WERI-Rb-1 (cell line): Measurements from ENCODE around the gene PIR.

Source experiments
- DNase-seq: peaks from one replicate; pipeline ENCODE4 v3.0.0-alpha.2; 2020
- H3K27ac ChIP-seq: fragments of 250-450 bp; sonication (Bioruptor Pico); 2 replicates; pipeline ENCODE4 v1.5.1; 2020; ENCODE audit warnings: mild to moderate bottlenecking, moderate library complexity
- H3K27me3 ChIP-seq: fragments of 250-450 bp; sonication (Bioruptor Pico); 2 replicates; pipeline ENCODE4 v1.5.1; 2021; ENCODE audit warnings: mild to moderate bottlenecking, low read depth, moderate library complexity; ENCODE audit not compliant: insufficient read depth, severe bottlenecking
- H3K36me3 ChIP-seq: fragments of 250-450 bp; sonication (Bioruptor Pico); 2 replicates; pipeline ENCODE4 v1.5.1; 2020; ENCODE audit warnings: mild to moderate bottlenecking, moderate library complexity
- H3K4me3 ChIP-seq: 2 replicates; pipeline ENCODE4 v1.5.1; 2011; ENCODE audit warnings: low read depth, mild to moderate bottlenecking, control low read depth, low read length
- H3K9me3 ChIP-seq: fragments of 250-450 bp; sonication (Bioruptor Pico); 2 replicates; pipeline ENCODE4 v1.5.1; 2021; ENCODE audit warnings: mild to moderate bottlenecking, moderate library complexity; ENCODE audit not compliant: severe bottlenecking
- TF ChIP-seq, protein P1 (sequence below): IDR thresholded peaks from 2 replicates; pipeline ENCODE4 v1.5.1; 2011; ENCODE audit warnings: low read depth, mild to moderate bottlenecking, control low read depth, inconsistent platforms, low read length

Gene PIR

DNA sequence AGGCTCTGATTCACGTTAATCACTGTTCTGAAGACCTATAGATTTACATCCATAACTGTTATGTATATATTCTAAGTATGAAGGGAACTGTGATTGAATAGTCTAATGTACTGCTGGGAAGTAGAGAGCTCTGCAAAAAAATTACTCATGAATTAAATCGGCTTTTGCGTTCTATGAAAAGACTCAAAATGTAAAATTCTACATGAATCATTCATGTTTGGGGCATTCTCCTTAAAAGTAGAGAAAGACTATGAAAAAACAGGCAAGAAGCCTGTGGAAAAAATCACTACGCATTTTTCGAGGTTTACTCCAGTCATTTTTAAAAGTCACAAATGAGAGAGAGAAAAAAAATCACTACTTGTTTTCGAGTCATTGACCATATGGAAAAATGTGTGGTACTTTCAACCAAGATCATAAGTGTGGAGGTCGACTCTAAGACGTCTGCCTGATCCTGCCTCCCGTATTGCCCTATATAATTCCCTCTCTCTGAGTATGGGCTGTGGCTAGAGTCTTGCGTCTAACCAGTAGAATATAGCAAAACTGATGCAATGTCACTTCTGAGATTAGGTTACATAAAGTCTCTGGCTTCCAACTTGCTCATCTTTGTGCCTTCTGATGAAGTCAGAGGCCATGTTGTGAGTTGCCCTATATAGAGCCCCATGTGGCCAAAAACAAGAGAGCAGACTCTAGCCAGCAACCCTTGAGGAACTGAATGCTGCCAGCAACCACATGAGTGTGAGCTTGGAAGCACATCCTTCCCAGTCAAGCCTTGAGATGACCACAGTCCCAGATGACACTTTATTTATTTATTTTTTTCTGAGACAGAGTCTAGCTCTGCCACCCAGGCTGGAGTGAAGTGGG is 76.8 kb downstream of the PIR start:
- H3K27ac ChIP-seq: no peak overlapping the region
- H3K27me3 ChIP-seq: peaks cover 10% of the 10 kb centered on the region
- H3K4me3 ChIP-seq: no peak overlapping the region
- H3K36me3 ChIP-seq: no peaks in the 10 kb centered on the region
- TF ChIP-seq, protein P1, sequence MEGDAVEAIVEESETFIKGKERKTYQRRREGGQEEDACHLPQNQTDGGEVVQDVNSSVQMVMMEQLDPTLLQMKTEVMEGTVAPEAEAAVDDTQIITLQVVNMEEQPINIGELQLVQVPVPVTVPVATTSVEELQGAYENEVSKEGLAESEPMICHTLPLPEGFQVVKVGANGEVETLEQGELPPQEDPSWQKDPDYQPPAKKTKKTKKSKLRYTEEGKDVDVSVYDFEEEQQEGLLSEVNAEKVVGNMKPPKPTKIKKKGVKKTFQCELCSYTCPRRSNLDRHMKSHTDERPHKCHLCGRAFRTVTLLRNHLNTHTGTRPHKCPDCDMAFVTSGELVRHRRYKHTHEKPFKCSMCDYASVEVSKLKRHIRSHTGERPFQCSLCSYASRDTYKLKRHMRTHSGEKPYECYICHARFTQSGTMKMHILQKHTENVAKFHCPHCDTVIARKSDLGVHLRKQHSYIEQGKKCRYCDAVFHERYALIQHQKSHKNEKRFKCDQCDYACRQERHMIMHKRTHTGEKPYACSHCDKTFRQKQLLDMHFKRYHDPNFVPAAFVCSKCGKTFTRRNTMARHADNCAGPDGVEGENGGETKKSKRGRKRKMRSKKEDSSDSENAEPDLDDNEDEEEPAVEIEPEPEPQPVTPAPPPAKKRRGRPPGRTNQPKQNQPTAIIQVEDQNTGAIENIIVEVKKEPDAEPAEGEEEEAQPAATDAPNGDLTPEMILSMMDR: no peak
- DNase-seq: no peak
- no peaks in the 10 kb centered on the region for H3K9me3 ChIP-seq

DNA sequence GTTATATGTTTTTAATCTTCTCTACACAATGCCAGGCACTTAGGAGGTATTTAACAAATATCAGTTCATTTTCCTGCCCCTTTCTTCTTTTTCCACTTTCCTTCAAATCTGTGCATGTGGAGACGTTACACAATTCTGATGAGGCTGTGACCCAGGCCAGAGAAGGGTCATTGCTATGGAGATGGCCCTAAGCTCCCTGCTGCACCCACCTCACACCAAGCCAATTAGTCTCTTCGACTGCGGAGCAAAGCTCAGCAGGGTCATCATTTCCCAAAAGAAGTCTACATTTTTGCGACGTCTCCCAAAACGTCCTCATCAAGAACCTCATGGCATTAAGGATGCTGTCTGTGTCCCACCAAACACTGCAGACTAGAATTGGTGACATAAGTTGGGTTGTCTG is 80.0 kb downstream of the PIR start:
- no peak for DNase-seq
- Histone ChIP-seq H3K27ac (no peak overlapping the region), H3K27me3 (peaks cover 13% of the 10 kb centered on the region), H3K4me3 (no peak overlapping the region), H3K9me3 (no peaks in the 10 kb centered on the region), H3K36me3 (no peaks in the 10 kb centered on the region)
- TF ChIP-seq, protein P1: no peak

DNA sequence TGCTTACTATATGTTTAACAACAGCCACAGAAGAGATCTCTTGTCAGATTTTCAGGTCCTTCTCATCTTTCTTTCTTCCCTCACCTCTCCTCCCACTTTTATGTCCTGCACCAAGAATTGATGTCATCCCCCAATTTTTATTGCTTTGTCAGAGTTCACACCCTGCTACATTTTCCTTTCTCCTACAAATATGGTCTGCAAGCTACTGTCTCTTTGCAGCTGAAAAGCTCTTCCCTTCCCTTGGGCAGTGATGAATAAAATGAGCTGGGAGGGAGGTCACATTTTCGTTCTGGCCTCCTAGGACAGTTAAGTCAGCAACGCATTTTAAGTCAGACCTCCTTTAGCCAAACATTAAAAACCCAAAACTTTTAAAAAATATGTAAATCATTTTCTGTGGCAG is 82.2 kb downstream of the PIR start:
- DNase-seq: no peak
- Histone ChIP-seq H3K36me3 (no peaks in the 10 kb centered on the region), H3K9me3 (no peaks in the 10 kb centered on the region), H3K4me3 (no peak overlapping the region), H3K27ac (no peak overlapping the region), H3K27me3 (peaks cover 6% of the 10 kb centered on the region)
- TF ChIP-seq, protein P1: no peak

DNA sequence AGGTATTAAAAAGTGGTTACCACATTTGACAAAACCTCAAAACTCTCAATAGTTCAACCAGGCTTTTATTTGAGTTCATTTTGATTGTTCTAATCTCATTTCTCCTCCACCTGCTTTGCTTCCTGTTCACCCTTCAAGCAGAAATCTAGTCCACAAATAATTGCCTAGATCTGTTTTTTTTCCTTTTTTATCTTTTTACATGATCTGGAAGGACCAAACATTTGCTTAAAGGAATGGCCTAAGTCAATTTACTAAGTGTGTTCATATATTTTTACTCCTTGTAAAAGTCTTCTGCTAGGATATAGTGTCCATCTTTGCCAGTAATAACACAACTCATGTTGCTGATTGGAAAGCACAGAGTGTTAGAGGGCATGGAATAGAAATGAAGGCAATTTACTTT is 82.7 kb downstream of the PIR start:
- H3K9me3 ChIP-seq: no peaks in the 10 kb centered on the region
- no peaks in the 10 kb centered on the region for H3K36me3 ChIP-seq
- H3K4me3 ChIP-seq: no peak overlapping the region
- DNase-seq: no peak
- H3K27me3 ChIP-seq: peaks cover 6% of the 10 kb centered on the region
- TF ChIP-seq, protein P1: no peak
- H3K27ac ChIP-seq: no peak overlapping the region

DNA sequence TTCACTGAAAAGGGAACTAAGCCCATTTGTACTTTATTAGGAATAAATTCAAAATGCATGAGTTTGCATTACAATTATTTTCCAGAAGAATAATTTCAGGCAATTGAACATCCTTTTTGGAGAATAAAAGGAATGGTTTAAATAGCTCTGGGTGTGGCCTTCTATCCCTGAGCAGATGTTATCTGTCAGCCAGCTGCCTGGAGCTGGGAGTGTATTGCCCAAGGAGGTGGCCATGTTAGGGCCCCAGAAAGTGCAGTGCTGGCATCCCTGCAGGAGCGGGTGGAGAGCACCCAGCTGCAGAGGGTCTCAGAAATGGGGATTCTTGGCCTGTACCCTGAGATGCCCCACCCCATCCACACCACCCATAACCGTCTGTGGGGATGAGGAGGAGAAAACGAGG is 87.3 kb downstream of the PIR start:
- H3K36me3 ChIP-seq: no peaks in the 10 kb centered on the region
- H3K27ac ChIP-seq: no peak overlapping the region
- DNase-seq: no peak
- TF ChIP-seq, protein P1: no peak
- no peaks in the 10 kb centered on the region for H3K9me3 ChIP-seq
- peaks cover 5% of the 10 kb centered on the region for H3K27me3 ChIP-seq
- H3K4me3 ChIP-seq: no peak overlapping the region
